GM21825 (cell line): ENCODE measurements around the gene ZNF628.
"Not testable (repeated sequence)": the region's sequence is repeated elsewhere in the genome, so short reads cannot be mapped to it uniquely, and the experiment has no call there.

Experiments used
- ATAC-seq: cut with Tn5 transposase; IDR thresholded peaks from one replicate; pipeline ENCODE4 v1.9.1; 2021; ENCODE audit warnings: mild to moderate bottlenecking, moderate library complexity; ENCODE audit not compliant: unreplicated experiment

Gene ZNF628

GRCh38 chr19:55495646-55496349 lies 19.4 kb downstream of the ZNF628 start:
- ATAC-seq: no peak

DNA sequence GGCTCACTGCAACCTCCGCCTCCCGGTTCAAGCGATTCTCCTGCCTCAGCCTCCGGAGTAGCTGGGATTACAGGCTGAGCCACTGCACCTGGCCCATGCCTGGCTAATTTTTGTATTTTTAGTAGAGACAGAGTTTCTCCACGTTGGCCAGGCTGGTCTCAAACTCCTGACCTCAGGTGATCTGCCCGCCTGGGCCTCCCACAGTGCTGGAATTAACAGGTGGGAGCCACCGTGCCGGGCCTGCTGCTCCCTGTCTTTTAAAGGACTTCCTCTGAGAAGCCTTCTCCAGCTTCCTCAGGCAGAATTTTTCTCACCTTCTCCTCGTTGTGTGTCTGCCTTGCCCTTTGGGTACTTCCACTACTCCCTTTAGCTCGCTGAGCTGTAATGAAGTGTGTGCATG lies 20.4 kb downstream of the ZNF628 start:
- not testable (repeated sequence) for ATAC-seq

GRCh38 chr19:55497763-55498162 lies 21.3 kb downstream of the ZNF628 start:
- no peak for ATAC-seq

DNA sequence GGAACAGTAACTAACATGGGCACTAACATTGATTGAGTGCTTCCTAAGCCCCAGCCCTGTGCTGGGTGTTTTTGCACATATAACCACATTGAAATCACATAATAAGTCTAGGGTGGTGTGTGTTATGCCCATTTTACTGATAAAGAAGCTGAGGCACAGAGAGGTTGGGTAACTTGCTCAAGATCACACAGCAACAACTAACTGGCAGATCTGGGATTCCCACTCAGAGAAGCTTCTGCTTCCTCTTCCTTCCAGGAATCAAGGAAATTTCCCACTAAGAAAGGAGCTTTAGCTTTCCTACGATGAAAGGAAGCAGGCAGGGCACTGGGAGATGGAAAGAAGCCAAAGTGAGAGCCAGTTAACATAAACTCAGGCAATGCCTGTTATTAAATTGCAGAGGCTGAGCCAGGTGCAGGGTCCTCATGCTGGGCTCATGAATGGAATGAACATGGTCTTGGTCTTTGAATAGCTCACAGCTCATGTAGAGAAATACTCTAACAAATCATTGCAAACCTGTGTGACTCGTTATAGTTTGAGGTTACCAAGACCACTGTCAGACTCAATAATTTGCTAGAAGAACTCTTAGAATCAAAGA lies 21.9 kb downstream of the ZNF628 start:
- ATAC-seq: no peak

DNA sequence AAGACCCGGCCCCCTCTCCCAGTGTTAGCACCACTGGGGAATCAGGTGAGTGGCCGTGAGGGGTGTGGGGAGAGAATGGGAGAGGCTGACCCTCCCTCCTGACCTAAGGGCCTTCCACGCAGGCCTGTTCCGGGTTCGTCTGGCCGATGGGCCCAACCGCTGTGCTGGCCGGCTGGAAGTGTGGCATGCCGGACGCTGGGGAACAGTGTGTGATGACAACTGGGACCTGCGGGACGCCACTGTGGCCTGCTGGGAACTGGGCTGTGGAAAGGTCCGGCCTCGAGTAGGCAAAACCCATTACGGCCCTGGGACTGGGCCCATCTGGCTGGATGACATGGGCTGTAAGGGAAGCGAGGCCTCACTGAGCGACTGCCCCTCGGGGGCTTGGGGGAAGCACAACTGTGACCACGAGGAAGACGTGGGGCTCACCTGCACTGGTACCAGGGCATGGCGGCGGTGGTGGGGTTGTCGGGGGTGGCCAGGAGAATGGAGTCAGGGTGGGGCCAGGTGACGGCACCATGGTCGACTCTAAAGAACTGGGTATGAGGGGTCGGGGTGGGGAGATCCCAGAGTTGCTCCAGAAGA lies 24.0 kb downstream of the ZNF628 start:
- no peak for ATAC-seq

GRCh38 chr19:55502197-55502952 lies 26.0 kb downstream of the ZNF628 start:
- ATAC-seq: no peak

DNA sequence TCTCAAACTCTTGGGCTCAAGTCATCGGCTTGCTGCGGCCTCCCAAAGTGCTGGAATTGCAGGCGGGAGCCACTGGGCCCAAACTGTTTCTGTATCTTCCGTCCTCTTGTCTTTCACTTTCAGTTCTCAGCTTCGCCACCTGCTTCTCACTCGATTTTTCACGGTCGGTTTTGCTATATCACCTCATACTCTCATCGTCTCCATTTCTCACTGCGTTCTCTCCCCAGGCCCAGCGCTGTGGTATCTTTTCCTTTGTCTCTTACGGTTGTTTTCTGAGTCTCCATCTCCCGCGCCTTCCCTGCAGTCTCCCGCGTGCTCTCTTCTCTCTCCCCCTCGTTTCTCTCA lies 26.7 kb downstream of the ZNF628 start:
- ATAC-seq: no peak

DNA sequence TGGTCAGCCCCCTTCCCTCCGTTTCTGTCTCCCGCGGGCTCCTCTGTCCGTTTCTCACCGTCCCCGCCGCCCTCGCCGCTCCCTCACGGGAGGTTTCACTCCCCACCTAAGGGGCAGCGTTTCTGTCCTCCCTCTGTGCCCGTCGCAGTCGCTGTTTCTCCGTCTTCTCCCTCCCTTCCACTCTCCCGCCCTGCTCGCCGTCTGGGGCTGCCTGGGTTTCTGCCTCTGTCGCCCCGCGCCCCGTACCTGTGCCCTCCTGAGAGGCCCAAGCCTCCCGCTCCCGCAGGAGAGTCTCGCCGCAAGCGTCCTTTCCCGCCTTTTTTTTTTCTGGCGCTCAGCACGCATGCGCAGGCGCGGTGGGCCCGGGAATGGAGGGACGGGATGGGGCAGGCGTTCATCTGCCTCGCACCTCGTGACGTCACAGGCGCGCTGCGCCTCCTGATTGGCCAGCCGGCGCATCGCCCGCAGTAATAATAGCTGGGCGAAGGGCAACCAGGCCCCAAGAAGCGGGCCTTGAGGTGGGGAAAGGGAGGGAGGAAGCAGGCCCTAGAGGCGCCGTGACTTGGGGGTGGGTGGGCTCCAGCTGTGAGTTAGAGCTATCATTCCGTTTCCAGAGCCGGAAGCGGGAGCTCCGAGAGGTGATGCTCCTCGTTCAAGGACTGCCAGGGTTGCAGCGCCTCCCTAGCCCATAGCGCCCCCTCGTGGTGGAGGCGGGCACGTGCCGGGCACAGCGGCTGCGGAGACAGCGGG lies 27.3 kb downstream of the ZNF628 start:
- ATAC-seq: peak; percentile 87

DNA sequence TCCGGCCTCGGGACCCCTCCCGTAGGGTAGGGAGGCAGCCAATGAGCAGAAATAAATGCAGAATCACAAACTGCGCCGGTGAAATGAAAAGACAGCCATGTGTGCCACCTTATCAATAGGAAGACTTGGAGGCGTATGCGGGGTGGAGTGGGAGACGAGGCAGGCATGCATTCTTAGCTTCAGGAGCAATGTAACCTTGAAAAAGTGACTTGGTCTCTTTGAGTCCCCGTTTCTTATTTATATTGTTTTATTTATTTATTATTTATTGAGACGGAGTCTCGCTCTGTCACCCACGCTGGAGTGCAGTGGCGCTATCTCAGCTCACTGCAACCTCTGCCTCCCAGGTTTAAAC lies 27.8 kb downstream of the ZNF628 start:
- no peak for ATAC-seq

- no peak for ATAC-seq
Measured at GRCh38 chr19:55504981-55505380, 28.6 kb downstream of the ZNF628 start.

DNA sequence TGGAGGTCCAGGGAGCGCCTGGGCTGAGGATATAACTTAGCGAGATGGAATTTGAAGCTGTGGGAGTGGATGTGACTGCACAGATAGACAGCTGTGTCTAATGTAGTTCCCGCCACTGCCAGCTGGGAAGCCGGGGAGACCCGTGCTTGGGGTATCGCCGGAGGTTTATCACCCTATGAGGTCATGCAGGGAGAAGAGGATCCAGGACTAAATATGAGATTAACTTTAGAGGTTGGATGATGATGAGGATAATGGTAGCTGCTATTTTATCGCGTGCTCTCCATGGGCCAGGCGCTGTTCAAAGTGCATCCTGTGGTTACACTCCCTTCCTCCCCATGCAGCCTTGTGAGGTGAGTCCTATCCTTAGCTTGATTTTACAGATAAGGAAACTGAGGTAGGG lies 31.7 kb downstream of the ZNF628 start:
- ATAC-seq: no peak

GRCh38 chr19:55516878-55517620 lies 40.6 kb downstream of the ZNF628 start:
- peak; percentile 98 for ATAC-seq

DNA sequence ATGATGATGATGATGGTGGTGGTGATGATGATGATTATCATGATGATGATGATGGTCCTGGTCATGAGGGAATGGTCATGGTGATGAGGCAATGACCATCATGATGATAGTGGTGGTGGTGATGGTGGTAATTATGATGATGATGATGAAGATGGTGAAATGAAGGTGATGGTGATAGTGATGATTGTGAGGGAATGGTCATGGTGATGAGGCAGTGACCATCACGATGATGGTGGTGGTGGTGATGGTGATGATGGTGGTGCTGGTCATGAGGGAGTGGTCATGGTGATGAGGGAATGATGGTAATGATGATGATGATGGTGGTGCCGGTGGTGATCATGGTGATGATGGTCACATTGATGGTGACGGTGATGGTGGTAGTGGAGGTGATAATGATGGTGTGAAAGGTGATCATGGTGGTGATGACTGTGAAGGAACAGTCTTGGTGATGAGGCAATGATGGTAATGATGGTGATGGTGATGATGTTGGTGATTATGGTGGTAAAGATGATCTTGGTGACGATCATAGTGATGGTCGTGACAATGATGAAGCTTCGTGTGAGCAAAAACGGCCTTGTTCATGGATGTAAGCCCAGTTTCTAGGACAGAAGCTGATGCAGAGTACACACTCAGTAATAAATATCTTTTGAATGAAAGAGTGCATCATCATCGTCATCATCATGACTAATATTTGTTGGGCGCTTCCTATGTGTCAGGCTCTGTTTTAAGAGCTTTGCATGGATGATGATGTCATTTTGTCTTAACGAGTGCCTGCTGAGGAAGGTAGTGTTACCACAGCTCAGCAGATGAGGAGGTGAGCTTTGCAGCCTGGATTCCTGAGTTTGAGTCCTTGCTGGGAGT lies 43.3 kb downstream of the ZNF628 start:
- no peak for ATAC-seq

GRCh38 chr19:55520691-55521292 lies 44.4 kb downstream of the ZNF628 start:
- ATAC-seq: no peak

DNA sequence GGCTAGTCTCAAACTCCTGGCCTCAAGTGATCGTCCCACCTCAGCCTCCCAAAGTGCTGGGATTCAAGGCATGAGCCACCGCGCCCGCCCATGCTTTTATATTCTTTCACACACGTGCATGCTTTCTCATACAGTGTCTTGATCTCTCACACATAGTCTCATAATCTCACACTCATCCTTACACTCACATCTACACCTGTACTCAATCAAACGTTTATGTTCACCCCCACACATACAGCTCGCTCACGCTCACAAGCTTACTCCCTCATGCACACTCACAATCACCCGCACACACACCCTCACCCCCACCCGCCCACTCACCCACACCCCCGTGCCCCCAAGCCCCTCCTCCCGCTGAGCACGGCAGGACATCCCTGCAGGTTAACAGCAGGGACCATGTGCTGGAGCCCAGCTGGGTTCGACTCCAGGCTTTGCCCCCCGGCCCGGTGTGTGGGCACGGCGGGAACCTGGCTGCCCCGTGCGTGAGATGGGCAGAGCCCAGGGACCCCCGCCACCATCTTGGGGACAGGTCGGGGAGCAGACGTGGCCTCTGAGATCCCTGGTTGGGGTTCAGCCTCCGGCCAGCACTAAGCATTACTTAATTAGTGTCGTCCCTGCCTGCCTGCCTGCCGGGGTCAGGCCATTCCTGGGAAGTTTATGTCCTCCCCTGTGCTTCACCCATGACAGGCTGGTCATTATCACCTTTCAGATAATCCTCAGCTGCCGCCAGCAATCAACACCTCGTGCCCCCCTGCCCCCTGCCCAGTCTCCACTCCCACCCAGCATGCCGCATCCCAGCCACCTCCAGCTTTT lies 49.1 kb downstream of the ZNF628 start:
- ATAC-seq: no peak

DNA sequence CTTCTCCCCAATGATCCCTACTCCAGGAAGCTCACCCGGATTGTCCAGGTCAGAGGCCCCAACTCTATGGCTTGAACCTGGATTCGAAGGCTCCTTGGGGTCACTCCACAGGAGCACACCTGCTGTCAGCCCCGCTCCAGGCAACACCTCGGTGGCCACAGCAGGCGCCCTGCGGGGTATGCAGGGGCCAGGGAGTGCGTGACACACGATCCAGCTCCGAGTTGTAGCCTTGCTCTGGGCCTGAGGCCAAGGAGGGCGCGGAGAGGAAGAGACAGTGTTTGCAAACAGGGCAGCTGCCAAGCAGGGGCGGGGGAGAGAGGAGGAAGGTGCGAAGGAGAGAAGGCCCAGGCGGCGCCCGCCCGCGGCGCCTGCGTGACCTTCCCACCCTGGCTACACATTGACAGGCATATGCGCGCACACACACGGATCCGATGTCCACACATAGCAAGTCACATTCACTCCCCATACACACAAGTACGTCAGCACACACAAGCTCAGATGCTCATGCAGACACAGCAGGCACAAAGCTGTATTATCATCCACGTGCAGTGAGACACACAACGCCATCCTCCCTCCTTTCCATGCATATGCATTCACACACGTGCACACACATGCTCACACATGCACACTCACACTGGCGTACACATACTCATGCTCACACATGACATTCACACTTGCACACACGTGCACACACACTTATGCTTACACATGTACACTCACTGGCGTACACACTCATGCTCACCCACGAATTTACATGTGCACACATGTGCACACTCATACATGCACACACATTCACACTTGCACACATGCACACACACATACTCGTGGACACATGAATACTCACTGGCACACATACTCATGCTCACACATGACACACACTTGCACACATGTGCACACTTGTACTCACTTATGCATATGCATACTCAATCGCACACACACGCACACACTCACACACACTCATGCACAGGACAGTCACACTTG lies 50.1 kb downstream of the ZNF628 start:
- ATAC-seq: no peak
